K562 (cell line): ENCODE results near the gene EPHX1. TPM values are rescaled to one million over a fixed set of nuclear protein-coding genes. Genes with fewer than 3 reads are reported as not detected.

ENCODE experiments used
- AFF1 ChIP-seq, 2 experiments: fragments of 450-650 bp; IDR thresholded peaks; 2 replicates each; pipeline ENCODE4 v1.6.1; 2018; ENCODE audit warnings: mild to moderate bottlenecking in 2 of 2, low read depth in 1 of 2; ENCODE audit not compliant: partially characterized antibody in 2 of 2
- ATF4 ChIP-seq: fragments of 450-650 bp; formaldehyde crosslinking; IDR thresholded peaks from 2 replicates; pipeline ENCODE4 v1.4.0; 2022; ENCODE audit warnings: mild to moderate bottlenecking, moderate library complexity
- BCOR ChIP-seq: fragments of 450-650 bp; IDR thresholded peaks from 2 replicates; pipeline ENCODE4 v1.6.1; 2016
- CHAMP1 ChIP-seq: fragments of 450-650 bp; IDR thresholded peaks from 2 replicates; pipeline ENCODE4 v1.6.1; 2016; ENCODE audit warnings: mild to moderate bottlenecking
- JUNB ChIP-seq: fragments of 450-650 bp; formaldehyde crosslinking; conservative IDR thresholded peaks from 2 replicates; pipeline ENCODE4 v1.4.0; 2020; ENCODE audit warnings: mild to moderate bottlenecking
- NFE2 ChIP-seq: IDR thresholded peaks from 2 replicates; pipeline ENCODE4 v1.6.1; 2014; ENCODE audit warnings: antibody characterized with exemption, low read depth
- NR0B1 ChIP-seq: fragments of 450-650 bp; IDR thresholded peaks from one replicate; pipeline ENCODE4 v1.6.1; 2018; ENCODE audit warnings: mild to moderate bottlenecking, moderate library complexity; ENCODE audit not compliant: partially characterized antibody
- NR2C1 ChIP-seq, 2 experiments: fragments of 450-650 bp; IDR thresholded peaks; 2 replicates each; pipeline ENCODE4 v1.6.1; 2017; ENCODE audit warnings: mild to moderate bottlenecking in 2 of 2, antibody characterized with exemption in 1 of 2, inconsistent platforms in 1 of 2, missing compliant biosample characterization in 1 of 2, missing genetic modification characterization in 1 of 2
- PHF8 ChIP-seq: fragments of 200-600 bp; sonication (generic); IDR thresholded peaks from 2 replicates; pipeline ENCODE4 v1.6.1; 2012; ENCODE audit warnings: mixed run types, mild to moderate bottlenecking, inconsistent platforms, low read length, moderate library complexity, borderline replicate concordance
- POLR3A ChIP-seq: IDR thresholded peaks from 2 replicates; pipeline ENCODE4 v1.6.1; 2011; ENCODE audit warnings: borderline replicate concordance, mild to moderate bottlenecking, moderate library complexity; ENCODE audit not compliant: insufficient read length, insufficient read depth; ENCODE audit errors: extremely low read depth
- ZNF277 ChIP-seq: fragments of 250-450 bp; sonication (Bioruptor Pico); IDR thresholded peaks from 2 replicates; pipeline ENCODE4 v1.8.0; 2022; ENCODE audit warnings: inconsistent platforms, mild to moderate bottlenecking, moderate library complexity, borderline replicate concordance
- ZNF41 ChIP-seq: fragments of 250-450 bp; sonication (Bioruptor Pico); conservative IDR thresholded peaks from 2 replicates; pipeline ENCODE4 v1.4.0; 2020; ENCODE audit warnings: mild to moderate bottlenecking
- ZNF445 ChIP-seq: fragments of 250-450 bp; sonication (Bioruptor Pico); IDR thresholded peaks from 2 replicates; pipeline ENCODE4 v1.4.0; 2020; ENCODE audit warnings: low read depth, mild to moderate bottlenecking, moderate library complexity
- polyA plus RNA-seq, 8 experiments: library from polyadenylated mRNA; depleted of rRNA in 4 of 8; stranded (reverse) in 5 of 8; unstranded in 3 of 8; fragments of >200 nt; fragmentation: Nextera tagmentation in 2 of 8; fragmentation: Illumina TruSeq in 1 of 8; extraction: Ambion mirVana in 2 of 8; extraction: Trizol in 1 of 8; gene quantifications; 2 replicates each; pipeline versions ENCODE4 v1.2.1 to v1.2.3, GENCODE V29; 2011 to 2014; ENCODE audit warnings: inconsistent platforms in 1 of 8, missing spikeins in 1 of 8
- total RNA-seq, 7 experiments: library from RNA; depleted of rRNA in 6 of 7; stranded (reverse); fragments of >200 nt in 6 of 7; fragmentation: Illumina TruSeq in 2 of 7; extraction: Trizol in 2 of 7; gene quantifications; 2 replicates each; pipeline versions ENCODE4 v1.2.1 to v1.2.3, GENCODE V29; 2011 to 2021; ENCODE audit warnings: low replicate concordance in 1 of 7

The EPHX1 gene
- total and polyA plus RNA-seq, 9 of the 15 experiments (the other 6 are each of a cell fraction or from before 2014, with no cell fraction given) = 0.21 to 27.0 (median 6.7) TPM

GRCh38 chr1:225809842-225810578 is at the start of gene EPHX1 (continued):
- no peak for TF ChIP-seq JUNB (CRISPR knock-in tag)
- no peak for TF ChIP-seq ZNF277
- TF ChIP-seq BCOR = no peak
- TF ChIP-seq AFF1 (IDR thresholded peaks at IDR 0.05; ENCODE audit: low read depth in 1 of 2, partially characterized antibody in 2 of 2) = peak in 1 of 2 experiments; percentile 59
- no peak for TF ChIP-seq POLR3A
- no peak for TF ChIP-seq CHAMP1
- no peak for TF ChIP-seq NFE2
- peak; percentile 69; the same call in 1 of the 2 replicates for TF ChIP-seq PHF8
- TF ChIP-seq NR2C1 (IDR thresholded peaks at IDR 0.05) = no peak
- TF ChIP-seq NR2C1 (tag; IDR thresholded peaks at IDR 0.05) = no peak
- TF ChIP-seq ZNF41 = no peak
- no peak for TF ChIP-seq ATF4 (CRISPR knock-in tag)
- no peak for TF ChIP-seq NR0B1
- no peak for TF ChIP-seq ZNF445 (CRISPR knock-in tag)
